Heart left ventricle (tissue), 16 donors: ENCODE results near the gene TBKBP1. TPM values are rescaled to one million over a fixed set of nuclear protein-coding genes. Genes with fewer than 3 reads are reported as not detected.

Experiments
- ATAC-seq, 4 donors: fragments of 200-7000 bp; cut with Tn5 transposase; one replicate each; pipeline ENCODE4 v1.9.1; 2020 to 2022; ENCODE audit warnings: moderate library complexity in 4 of 4, mild to moderate bottlenecking in 3 of 4, moderate number of reproducible peaks in 1 of 4
- DNase-seq, 5 donors: peaks; one replicate each; pipeline ENCODE4 v3.0.0-alpha.2; 2020
- H3K27ac ChIP-seq, 12 donors: fragments of 200-600 bp; sonication (generic) in 4 of 12; one replicate each; pipeline versions ENCODE4 v1.5.0 to v1.8.0; 2016 to 2022; ENCODE audit warnings: mild to moderate bottlenecking in 2 of 12
- H3K27me3 ChIP-seq, 9 donors: fragments of 200-600 bp; sonication (generic) in 2 of 9; one replicate each; pipeline versions ENCODE4 v1.5.1 to v1.8.0; 2016 to 2022; ENCODE audit warnings: mild to moderate bottlenecking in 3 of 9
- H3K36me3 ChIP-seq, 9 donors: fragments of 200-600 bp; sonication (generic) in 2 of 9; one replicate each; pipeline versions ENCODE4 v1.5.0 to v1.8.0; 2018 to 2022; ENCODE audit warnings: mild to moderate bottlenecking in 2 of 9
- H3K4me1 ChIP-seq, 12 donors: fragments of 200-600 bp; sonication (generic) in 4 of 12; one replicate each; pipeline versions ENCODE4 v1.5.0 to v1.8.0; 2016 to 2022; ENCODE audit warnings: mild to moderate bottlenecking in 3 of 12
- H3K4me3 ChIP-seq, 12 donors: fragments of 200-600 bp; sonication (generic) in 4 of 12; one replicate each; pipeline versions ENCODE4 v1.5.0 to v1.8.0; 2017 to 2022; ENCODE audit warnings: mild to moderate bottlenecking in 9 of 12, moderate library complexity in 4 of 12
- H3K9me3 ChIP-seq, 12 donors: fragments of 200-600 bp; sonication (generic) in 4 of 12; one replicate each; pipeline versions ENCODE4 v1.5.0 to v1.8.0; 2016 to 2022; ENCODE audit warnings: mild to moderate bottlenecking in 1 of 12
- POLR2A ChIP-seq, 2 donors: fragments of 450-650 bp; IDR thresholded peaks; one replicate each; pipeline ENCODE4 v1.6.1; 2017; ENCODE audit warnings: antibody characterized with exemption in 2 of 2, mild to moderate bottlenecking in 2 of 2, moderate library complexity in 2 of 2
- WGBS, 4 donors: extraction: QIAGEN DNeasy Blood & Tissue Kit in 2 of 4; methylation state at CpG; one replicate each; pipeline versions ENCODE4 v1.1.5 to v1.1.7; 2013 to 2018; 5-methylcytosine and 5-hydroxymethylcytosine counted together
- intact Hi-C, 10 donors: fragments of 100-400 bp; cut with DNase I; formaldehyde crosslinking; loops; one replicate each; pipeline versions ENCODE4 v1.11.1 to v1.14.2; 2022
- polyA plus RNA-seq, 2 donors: library from polyadenylated mRNA; stranded (reverse); fragments of 200-250 nt; gene quantifications; one replicate each; pipeline ENCODE4 v1.2.3, GENCODE V29; 2013
- total RNA-seq, 9 donors: library from RNA; depleted of rRNA in 2 of 9; stranded (reverse); fragments of >200 nt in 2 of 9; fragmentation: NEBNext Ultra II Directional in 3 of 9; extraction: Animal tissue kit (Norgen Biotek cat#: 25700) in 3 of 9; gene quantifications; one replicate each; pipeline versions ENCODE4 v1.1.0 to v1.2.4, GENCODE V29; 2016 to 2023
- TF ChIP-seq, protein P1 (sequence below), 12 donors: fragments of 200-600 bp; sonication (generic) in 4 of 12; IDR thresholded peaks; one replicate each; pipeline versions ENCODE4 v1.5.0 to v1.8.0; 2018 to 2022; ENCODE audit warnings: antibody characterized with exemption in 12 of 12, mild to moderate bottlenecking in 5 of 12
- donor health status: ischemic (EF 13 %, LVEDD 7.1; RV severe dilation, severe dysfunction).
- donor health status: healthy with polysubstance abuse.
- donor health status: DM: no; HTN: yes; CAD: no.
- donor health status: DM: no; HTN: no; CAD: no.
- donor health status: ischemic (EF 25% LVEDD 6.9; RV normal size, moderate dysfunction).
- donor health status: ischemic (EF 25% LVEDD 5.7; RV mildly dilated, moderate dysfunction).
- donor health status: healthy.
- donor health status: DM: yes; HTN: yes; CAD: no.
- donor health status: ischemic (EF 35%, LVEDD 5.7; RV mildly dilated, moderate dysfunction).
- donor health status: nonischemic (EF 11% LVEDD 7.7; RV severe dilation, severe dysfunction).
- donor health status: DM: yes; HTN: yes; CAD: no.
- donor health status: PGD.
- donor health status: ischemic (EF 29% LVEDD 5.4; RV normal size, mild dysfunction).
- donor health status: nonischemic (EF 23%, LVEDD 6.1; RV moderate dilation, normal function).

TBKBP1 gene
- total and polyA plus RNA-seq, 11 donors = 11.3 to 24.8 (median 13.4) TPM

- peaks cover 12 to 65% (median 40%) of the 10 kb centered on the region in 9 donors for H3K27me3 ChIP-seq
Measured at GRCh38 chr17:47732399-47733046, 38.6 kb downstream of the TBKBP1 start.

DNA sequence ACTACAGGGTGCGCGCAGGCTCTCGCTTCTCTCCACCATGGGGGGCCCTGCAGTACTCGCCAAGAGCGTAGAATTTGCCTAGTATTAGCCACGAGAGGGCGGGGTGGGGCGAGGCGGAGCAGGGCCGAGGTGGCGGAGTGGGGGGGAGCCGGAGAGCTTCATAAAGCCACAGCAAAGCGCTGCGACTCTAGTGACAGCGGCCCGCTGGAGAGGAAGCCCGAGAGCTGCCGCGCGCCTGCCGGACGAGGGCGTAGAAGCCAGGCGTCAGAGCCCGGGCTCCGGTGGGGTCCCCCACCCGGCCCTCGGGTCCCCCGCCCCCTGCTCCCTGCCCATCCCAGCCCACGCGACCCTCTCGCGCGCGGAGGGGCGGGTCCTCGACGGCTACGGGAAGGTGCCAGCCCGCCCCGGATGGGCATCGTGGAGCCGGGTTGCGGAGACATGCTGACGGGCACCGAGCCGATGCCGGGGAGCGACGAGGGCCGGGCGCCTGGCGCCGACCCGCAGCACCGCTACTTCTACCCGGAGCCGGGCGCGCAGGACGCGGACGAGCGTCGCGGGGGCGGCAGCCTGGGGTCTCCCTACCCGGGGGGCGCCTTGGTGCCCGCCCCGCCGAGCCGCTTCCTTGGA lies 39.2 kb downstream of the TBKBP1 start, which contains the start of gene TBX21:
TSS of gene TBX21 (plus strand) at position 190 of the 627 bp plus-strand sequence. CDS start at position 409, 219 bp downstream.
- 0 to 13% (median 1%) methylated on average over 3 to 73 of the region's 73 CpGs for WGBS, 4 donors
- Histone ChIP-seq H3K9me3 (no peaks in the 10 kb centered on the region), H3K27ac (peak within 1 kb of the TSS in 1 of 12 donors; percentile 71), H3K36me3 (no peaks in the 10 kb centered on the region), H3K27me3 (peaks cover 12 to 65% (median 40%) of the 10 kb centered on the region in 9 donors), H3K4me1 (peaks cover 0 to 19% (median 8%) of the 10 kb centered on the region in 12 donors), H3K4me3 (peak within 1 kb of the TSS; percentile 23 to 62 (median 48))
- intact Hi-C loops = loop anchor here in 1 of 10 donors (10.0 kb wide), 1 partner anchor 68 kb away; no protein-coding TSS in a partner anchor
- DNase-seq = peak; percentile 54 to 85 (median 66)
- ATAC-seq = peak in 3 of 4 donors; percentile 75 to 84 (median 77)
- TF ChIP-seq, protein P1, sequence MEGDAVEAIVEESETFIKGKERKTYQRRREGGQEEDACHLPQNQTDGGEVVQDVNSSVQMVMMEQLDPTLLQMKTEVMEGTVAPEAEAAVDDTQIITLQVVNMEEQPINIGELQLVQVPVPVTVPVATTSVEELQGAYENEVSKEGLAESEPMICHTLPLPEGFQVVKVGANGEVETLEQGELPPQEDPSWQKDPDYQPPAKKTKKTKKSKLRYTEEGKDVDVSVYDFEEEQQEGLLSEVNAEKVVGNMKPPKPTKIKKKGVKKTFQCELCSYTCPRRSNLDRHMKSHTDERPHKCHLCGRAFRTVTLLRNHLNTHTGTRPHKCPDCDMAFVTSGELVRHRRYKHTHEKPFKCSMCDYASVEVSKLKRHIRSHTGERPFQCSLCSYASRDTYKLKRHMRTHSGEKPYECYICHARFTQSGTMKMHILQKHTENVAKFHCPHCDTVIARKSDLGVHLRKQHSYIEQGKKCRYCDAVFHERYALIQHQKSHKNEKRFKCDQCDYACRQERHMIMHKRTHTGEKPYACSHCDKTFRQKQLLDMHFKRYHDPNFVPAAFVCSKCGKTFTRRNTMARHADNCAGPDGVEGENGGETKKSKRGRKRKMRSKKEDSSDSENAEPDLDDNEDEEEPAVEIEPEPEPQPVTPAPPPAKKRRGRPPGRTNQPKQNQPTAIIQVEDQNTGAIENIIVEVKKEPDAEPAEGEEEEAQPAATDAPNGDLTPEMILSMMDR (IDR thresholded peaks at IDR 0.05) = peak in 5 of 12 donors; percentile 7 to 38 (median 27)
- no peak for TF ChIP-seq POLR2A (IDR thresholded peaks at IDR 0.05)

More at GRCh38 chr17:47732399-47733046, 38.6 kb downstream of the TBKBP1 start:
- Histone ChIP-seq H3K4me1 (peaks cover 0 to 19% (median 8%) of the 10 kb centered on the region in 12 donors), H3K9me3 (no peaks in the 10 kb centered on the region), H3K27ac (peak overlapping the region in 1 of 12 donors; percentile 52), H3K36me3 (no peaks in the 10 kb centered on the region), H3K4me3 (peak overlapping the region in 10 of 12 donors; percentile 23 to 62 (median 49))
- DNase-seq (no peak), ATAC-seq (no peak)
- intact Hi-C loops = loop anchor here in 1 of 10 donors (10.0 kb wide), 1 partner anchor 68 kb away; no protein-coding TSS in a partner anchor
- no peak for TF ChIP-seq POLR2A (IDR thresholded peaks at IDR 0.05)
- TF ChIP-seq, protein P1 (IDR thresholded peaks at IDR 0.05) = no peak
- WGBS, 4 donors = 44 to 66% (median 52%) methylated on average over 7 to 12 of the region's 12 CpGs

DNA sequence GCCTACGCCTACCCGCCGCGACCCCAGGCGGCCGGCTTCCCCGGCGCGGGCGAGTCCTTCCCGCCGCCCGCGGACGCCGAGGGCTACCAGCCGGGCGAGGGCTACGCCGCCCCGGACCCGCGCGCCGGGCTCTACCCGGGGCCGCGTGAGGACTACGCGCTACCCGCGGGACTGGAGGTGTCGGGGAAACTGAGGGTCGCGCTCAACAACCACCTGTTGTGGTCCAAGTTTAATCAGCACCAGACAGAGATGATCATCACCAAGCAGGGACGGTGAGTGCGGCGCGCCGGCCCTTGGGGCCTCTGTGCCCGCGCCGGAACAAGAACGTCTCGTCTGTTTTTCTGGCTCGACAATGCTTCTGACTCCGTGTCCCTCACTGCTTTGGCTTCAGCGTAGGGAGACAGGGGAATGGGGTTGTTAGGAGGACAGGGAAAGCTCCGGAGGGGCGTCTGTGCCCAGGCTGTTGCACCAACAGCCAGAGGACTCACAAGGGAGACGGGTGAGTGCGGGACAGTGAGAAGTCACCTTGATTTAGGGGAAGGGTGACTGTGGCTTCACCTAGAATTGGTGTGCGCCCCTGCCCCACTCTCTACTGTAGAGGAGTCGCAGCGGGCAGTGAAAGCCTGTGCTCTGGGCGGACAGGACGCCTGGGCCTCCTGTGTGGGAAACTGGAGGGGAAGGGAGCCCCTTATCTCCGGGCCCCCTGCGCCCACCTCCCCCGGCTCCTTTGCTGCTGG lies 39.9 kb downstream of the TBKBP1 start:
- intact Hi-C loops = loop anchor here in 1 of 10 donors (10.0 kb wide), 1 partner anchor 69 kb away; no protein-coding TSS in a partner anchor
- Histone ChIP-seq H3K4me3 (peak overlapping the region; percentile 23 to 62 (median 48)), H3K36me3 (no peaks in the 10 kb centered on the region), H3K27ac (peak overlapping the region in 1 of 12 donors; percentile 71), H3K4me1 (peaks cover 0 to 19% (median 8%) of the 10 kb centered on the region in 12 donors), H3K27me3 (peaks cover 12 to 65% (median 40%) of the 10 kb centered on the region in 9 donors), H3K9me3 (no peaks in the 10 kb centered on the region)
- DNase-seq = no peak
- peak in 1 of 4 donors; percentile 30 for ATAC-seq
- TF ChIP-seq, protein P1 (IDR thresholded peaks at IDR 0.05) = no peak
- TF ChIP-seq POLR2A (IDR thresholded peaks at IDR 0.05) = no peak
- 9 to 19% (median 9%) methylated on average over 31 to 60 of the region's 60 CpGs for WGBS, 4 donors
